RWPE2 (cell line): ENCODE measurements around the gene ALDH1L1.

Source experiments
- ATAC-seq: fragments of 200-7000 bp; cut with Tn5 transposase; 3 replicates; pipeline ENCODE4 v1.9.1; 2021; ENCODE audit warnings: low read depth
- DNase-seq: peaks from one replicate; pipeline ENCODE4 v3.0.0-alpha.2; 2020; ENCODE audit warnings: low spot score
- H3K27ac ChIP-seq: fragments of 450-650 bp; 2 replicates; pipeline ENCODE4 v1.5.1; 2017; ENCODE audit warnings: mild to moderate bottlenecking; ENCODE audit not compliant: poor library complexity, severe bottlenecking
- H3K27me3 ChIP-seq: fragments of 250-450 bp; sonication (Bioruptor Pico); 2 replicates; pipeline ENCODE4 v1.5.1; 2021; ENCODE audit warnings: mild to moderate bottlenecking, moderate library complexity; ENCODE audit not compliant: insufficient read depth, poor library complexity, severe bottlenecking
- H3K36me3 ChIP-seq: fragments of 250-450 bp; sonication (Bioruptor Pico); 2 replicates; pipeline ENCODE4 v1.5.1; 2020; ENCODE audit warnings: low read depth, mild to moderate bottlenecking, moderate library complexity
- H3K4me1 ChIP-seq: fragments of 250-450 bp; sonication (Bioruptor Pico); 2 replicates; pipeline ENCODE4 v1.5.1; 2021; ENCODE audit warnings: mild to moderate bottlenecking, moderate library complexity; ENCODE audit not compliant: insufficient read depth, poor library complexity, severe bottlenecking
- H3K4me3 ChIP-seq: fragments of 250-450 bp; sonication (Bioruptor Pico); 2 replicates; pipeline ENCODE4 v1.5.1; 2021; ENCODE audit warnings: mild to moderate bottlenecking, moderate library complexity; ENCODE audit not compliant: severe bottlenecking
- H3K9me3 ChIP-seq: fragments of 250-450 bp; sonication (Bioruptor Pico); 2 replicates; pipeline ENCODE4 v1.5.1; 2021; ENCODE audit warnings: mild to moderate bottlenecking, moderate library complexity; ENCODE audit not compliant: severe bottlenecking
- CTCF ChIP-seq: fragments of 450-650 bp; IDR thresholded peaks from one replicate; pipeline ENCODE4 v1.5.1; 2017; ENCODE audit warnings: mild to moderate bottlenecking, moderate library complexity; ENCODE audit not compliant: poor library complexity, severe bottlenecking

Gene ALDH1L1

GRCh38 chr3:126161309-126161708 is 19.1 kb downstream of the ALDH1L1 start:
- DNase-seq (no peak), ATAC-seq (no peak)
- no peaks in the 10 kb centered on the region for H3K27me3 ChIP-seq
- H3K36me3 ChIP-seq, result no peaks in the 10 kb centered on the region
- no peaks in the 10 kb centered on the region for H3K4me1 ChIP-seq
- no peak overlapping the region for H3K4me3 ChIP-seq
- no peaks in the 10 kb centered on the region for H3K9me3 ChIP-seq
- H3K27ac ChIP-seq, result no peak overlapping the region
- no peak for TF ChIP-seq CTCF

GRCh38 chr3:126160243-126161210 is 19.9 kb downstream of the ALDH1L1 start:
- TF ChIP-seq CTCF, result no peak
- H3K4me1 ChIP-seq, result no peaks in the 10 kb centered on the region
- H3K4me3 ChIP-seq, result no peak overlapping the region
- H3K27ac ChIP-seq, result no peak overlapping the region
- no peaks in the 10 kb centered on the region for H3K9me3 ChIP-seq
- H3K27me3 ChIP-seq, result no peaks in the 10 kb centered on the region
- ATAC-seq (no peak), DNase-seq (no peak)
- no peaks in the 10 kb centered on the region for H3K36me3 ChIP-seq

- DNase-seq (no peak), ATAC-seq (no peak)
- no peaks in the 10 kb centered on the region for H3K27me3 ChIP-seq
- H3K36me3 ChIP-seq, result no peaks in the 10 kb centered on the region
- no peak overlapping the region for H3K4me3 ChIP-seq
- no peak overlapping the region for H3K27ac ChIP-seq
- TF ChIP-seq CTCF, result no peak
- H3K9me3 ChIP-seq, result no peaks in the 10 kb centered on the region
- no peaks in the 10 kb centered on the region for H3K4me1 ChIP-seq
Observed at GRCh38 chr3:126159476-126159875, 20.9 kb downstream of the ALDH1L1 start.

- ATAC-seq, result no peak
- no peak for TF ChIP-seq CTCF
Observed at GRCh38 chr3:126158912-126159454, 21.4 kb downstream of the ALDH1L1 start.

More at GRCh38 chr3:126158912-126159454, 21.4 kb downstream of the ALDH1L1 start:
- Histone ChIP-seq H3K4me3 (no peak overlapping the region), H3K4me1 (no peaks in the 10 kb centered on the region), H3K36me3 (no peaks in the 10 kb centered on the region), H3K9me3 (no peaks in the 10 kb centered on the region), H3K27me3 (no peaks in the 10 kb centered on the region), H3K27ac (no peak overlapping the region)
- no peak for DNase-seq
